ENCODE results near the gene KCTD15.

DNA sequence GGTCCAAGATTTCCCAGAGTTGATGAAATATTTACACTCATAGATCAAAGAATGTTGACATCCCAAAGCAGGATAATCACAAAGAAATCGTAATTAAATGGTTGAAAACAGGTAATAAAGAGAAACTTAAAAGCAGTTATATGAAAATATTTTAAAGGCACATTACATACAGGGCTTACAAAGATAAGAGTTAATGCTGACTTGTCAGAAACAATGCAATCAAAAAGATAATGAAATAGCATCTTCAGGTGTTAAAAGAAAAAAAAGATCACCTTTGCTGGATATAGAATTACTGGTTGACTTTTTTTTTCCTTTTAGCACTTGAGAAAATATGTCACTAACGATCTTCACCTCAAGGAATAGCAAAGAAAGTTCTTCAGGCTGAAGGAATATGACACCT is 48.8 kb downstream of the KCTD15 start:
- no peak for TF ChIP-seq POLR2A (IDR thresholded peaks at IDR 0.05; ENCODE audit: low read depth)
- no peak for TF ChIP-seq POLR2AphosphoS5 (IDR thresholded peaks at IDR 0.05)
- TF ChIP-seq, protein P1, sequence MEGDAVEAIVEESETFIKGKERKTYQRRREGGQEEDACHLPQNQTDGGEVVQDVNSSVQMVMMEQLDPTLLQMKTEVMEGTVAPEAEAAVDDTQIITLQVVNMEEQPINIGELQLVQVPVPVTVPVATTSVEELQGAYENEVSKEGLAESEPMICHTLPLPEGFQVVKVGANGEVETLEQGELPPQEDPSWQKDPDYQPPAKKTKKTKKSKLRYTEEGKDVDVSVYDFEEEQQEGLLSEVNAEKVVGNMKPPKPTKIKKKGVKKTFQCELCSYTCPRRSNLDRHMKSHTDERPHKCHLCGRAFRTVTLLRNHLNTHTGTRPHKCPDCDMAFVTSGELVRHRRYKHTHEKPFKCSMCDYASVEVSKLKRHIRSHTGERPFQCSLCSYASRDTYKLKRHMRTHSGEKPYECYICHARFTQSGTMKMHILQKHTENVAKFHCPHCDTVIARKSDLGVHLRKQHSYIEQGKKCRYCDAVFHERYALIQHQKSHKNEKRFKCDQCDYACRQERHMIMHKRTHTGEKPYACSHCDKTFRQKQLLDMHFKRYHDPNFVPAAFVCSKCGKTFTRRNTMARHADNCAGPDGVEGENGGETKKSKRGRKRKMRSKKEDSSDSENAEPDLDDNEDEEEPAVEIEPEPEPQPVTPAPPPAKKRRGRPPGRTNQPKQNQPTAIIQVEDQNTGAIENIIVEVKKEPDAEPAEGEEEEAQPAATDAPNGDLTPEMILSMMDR (IDR thresholded peaks at IDR 0.05) = no peak
- no peak for TF ChIP-seq EP300 (IDR thresholded peaks at IDR 0.05)

Measured in esophagus muscularis mucosa (tissue), 4 donors.